ENCODE results near the gene CTNNA3.

DNA sequence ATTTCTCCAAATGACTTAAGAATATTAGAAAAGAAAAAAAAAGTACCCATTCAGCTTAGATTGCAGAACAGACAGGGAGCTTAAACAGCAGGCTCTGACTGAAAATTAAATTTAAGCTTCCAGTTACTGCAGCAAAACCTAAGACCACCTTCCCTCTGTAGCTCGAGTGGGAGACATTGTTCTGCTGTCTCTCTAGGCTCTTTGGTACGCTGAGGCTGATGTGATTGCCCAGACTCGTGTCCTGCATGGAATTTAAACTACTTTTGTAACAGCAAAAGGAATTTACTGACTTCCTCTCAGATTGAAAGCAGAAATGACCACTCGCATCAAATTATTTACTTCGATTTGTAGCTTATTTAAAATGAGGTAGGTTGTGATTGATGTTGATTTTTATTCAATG, 645.6 kb downstream of the CTNNA3 start:
- TF ChIP-seq, protein P1, sequence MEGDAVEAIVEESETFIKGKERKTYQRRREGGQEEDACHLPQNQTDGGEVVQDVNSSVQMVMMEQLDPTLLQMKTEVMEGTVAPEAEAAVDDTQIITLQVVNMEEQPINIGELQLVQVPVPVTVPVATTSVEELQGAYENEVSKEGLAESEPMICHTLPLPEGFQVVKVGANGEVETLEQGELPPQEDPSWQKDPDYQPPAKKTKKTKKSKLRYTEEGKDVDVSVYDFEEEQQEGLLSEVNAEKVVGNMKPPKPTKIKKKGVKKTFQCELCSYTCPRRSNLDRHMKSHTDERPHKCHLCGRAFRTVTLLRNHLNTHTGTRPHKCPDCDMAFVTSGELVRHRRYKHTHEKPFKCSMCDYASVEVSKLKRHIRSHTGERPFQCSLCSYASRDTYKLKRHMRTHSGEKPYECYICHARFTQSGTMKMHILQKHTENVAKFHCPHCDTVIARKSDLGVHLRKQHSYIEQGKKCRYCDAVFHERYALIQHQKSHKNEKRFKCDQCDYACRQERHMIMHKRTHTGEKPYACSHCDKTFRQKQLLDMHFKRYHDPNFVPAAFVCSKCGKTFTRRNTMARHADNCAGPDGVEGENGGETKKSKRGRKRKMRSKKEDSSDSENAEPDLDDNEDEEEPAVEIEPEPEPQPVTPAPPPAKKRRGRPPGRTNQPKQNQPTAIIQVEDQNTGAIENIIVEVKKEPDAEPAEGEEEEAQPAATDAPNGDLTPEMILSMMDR (IDR thresholded peaks at IDR 0.05 in 4 of 5, conservative IDR thresholded peaks at IDR 0.05 in 1 of 5), result no peak
- no peak for TF ChIP-seq POLR2A (IDR thresholded peaks at IDR 0.05)
